HEK293T (cell line): Measurements from ENCODE around the gene ZSWIM3.

ENCODE experiments used
- ARNT ChIP-seq: fragments of 450-650 bp; IDR thresholded peaks from 2 replicates; pipeline ENCODE4 v1.6.1; 2017; ENCODE audit warnings: mild to moderate bottlenecking
- BHLHE40 ChIP-seq: fragments of 450-650 bp; IDR thresholded peaks from 2 replicates; pipeline ENCODE4 v1.6.1; 2016; ENCODE audit warnings: mild to moderate bottlenecking, moderate library complexity, borderline replicate concordance
- CTBP1 ChIP-seq: fragments of 450-650 bp; IDR thresholded peaks from 2 replicates; pipeline ENCODE4 v1.6.1; 2016; ENCODE audit warnings: borderline replicate concordance
- ELF4 ChIP-seq: fragments of 450-650 bp; IDR thresholded peaks from 2 replicates; pipeline ENCODE4 v1.6.1; 2017; ENCODE audit warnings: antibody characterized with exemption
- FOXA1 ChIP-seq: fragments of 450-650 bp; IDR thresholded peaks from 2 replicates; pipeline ENCODE4 v1.6.1; 2016; ENCODE audit warnings: mild to moderate bottlenecking
- FOXK2 ChIP-seq: fragments of 450-650 bp; IDR thresholded peaks from 2 replicates; pipeline ENCODE4 v1.6.1; 2016; ENCODE audit warnings: mild to moderate bottlenecking
- FOXM1 ChIP-seq: fragments of 450-650 bp; IDR thresholded peaks from 2 replicates; pipeline ENCODE4 v1.6.1; 2017; ENCODE audit warnings: mild to moderate bottlenecking, borderline replicate concordance
- HDGF ChIP-seq: fragments of 450-650 bp; IDR thresholded peaks from 2 replicates; pipeline ENCODE4 v1.6.1; 2017; ENCODE audit warnings: antibody characterized with exemption, borderline replicate concordance
- L3MBTL2 ChIP-seq: fragments of 450-650 bp; conservative IDR thresholded peaks from 2 replicates; pipeline ENCODE4 v1.6.1; 2016; ENCODE audit warnings: mild to moderate bottlenecking
- SP1 ChIP-seq: fragments of 450-650 bp; IDR thresholded peaks from 2 replicates; pipeline ENCODE4 v1.6.1; 2017
- SUZ12 ChIP-seq: fragments of 450-650 bp; IDR thresholded peaks from 2 replicates; pipeline ENCODE4 v1.6.1; 2016; ENCODE audit warnings: mild to moderate bottlenecking
- TARDBP ChIP-seq: fragments of 450-650 bp; IDR thresholded peaks from 2 replicates; pipeline ENCODE4 v1.6.1; 2016
- TF ChIP-seq, protein P1 (sequence below): fragments of 450-650 bp; IDR thresholded peaks from 2 replicates; pipeline ENCODE4 v1.6.1; 2016

DNA sequence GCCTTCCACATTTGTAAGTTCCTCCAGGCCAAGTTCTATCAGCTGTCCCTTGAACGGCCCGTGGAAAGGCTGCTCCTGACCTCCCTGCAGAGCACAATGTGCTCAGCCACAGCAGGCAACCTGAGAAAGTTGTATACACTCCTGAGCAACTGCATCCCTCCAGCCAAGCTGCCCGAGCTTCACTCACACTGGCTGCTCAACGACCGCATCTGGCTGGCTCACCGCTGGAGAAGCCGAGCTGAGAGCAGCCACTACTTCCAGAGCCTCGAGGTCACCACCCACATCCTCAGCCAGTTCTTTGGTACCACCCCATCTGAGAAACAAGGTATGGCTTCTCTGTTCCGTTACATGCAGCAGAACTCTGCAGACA is 25.7 kb downstream of the ZSWIM3 start:
- TF ChIP-seq TARDBP = no peak
- no peak for TF ChIP-seq ARNT
- TF ChIP-seq FOXM1 = no peak
- TF ChIP-seq CTBP1 = no peak
- no peak for TF ChIP-seq HDGF
- no peak for TF ChIP-seq SUZ12
- no peak for TF ChIP-seq BHLHE40
- TF ChIP-seq FOXA1 = no peak
- TF ChIP-seq SP1 = no peak
- TF ChIP-seq FOXK2 = no peak
- TF ChIP-seq, protein P1, sequence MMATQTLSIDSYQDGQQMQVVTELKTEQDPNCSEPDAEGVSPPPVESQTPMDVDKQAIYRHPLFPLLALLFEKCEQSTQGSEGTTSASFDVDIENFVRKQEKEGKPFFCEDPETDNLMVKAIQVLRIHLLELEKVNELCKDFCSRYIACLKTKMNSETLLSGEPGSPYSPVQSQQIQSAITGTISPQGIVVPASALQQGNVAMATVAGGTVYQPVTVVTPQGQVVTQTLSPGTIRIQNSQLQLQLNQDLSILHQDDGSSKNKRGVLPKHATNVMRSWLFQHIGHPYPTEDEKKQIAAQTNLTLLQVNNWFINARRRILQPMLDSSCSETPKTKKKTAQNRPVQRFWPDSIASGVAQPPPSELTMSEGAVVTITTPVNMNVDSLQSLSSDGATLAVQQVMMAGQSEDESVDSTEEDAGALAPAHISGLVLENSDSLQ = no peak
- TF ChIP-seq ELF4 = no peak
- TF ChIP-seq L3MBTL2 = no peak
